Lower leg skin (tissue), 3 donors: ENCODE results near the gene RPAIN.

Experiments
- CTCF ChIP-seq, 3 donors: fragments of 450-650 bp; IDR thresholded peaks; one replicate each; pipeline ENCODE4 v1.5.1; 2016; ENCODE audit warnings: antibody characterized with exemption in 3 of 3, mild to moderate bottlenecking in 3 of 3, moderate library complexity in 2 of 3
- POLR2A ChIP-seq, 2 donors: fragments of 450-650 bp; IDR thresholded peaks; one replicate each; pipeline ENCODE4 v1.6.1; 2016 to 2017; ENCODE audit warnings: antibody characterized with exemption in 2 of 2, mild to moderate bottlenecking in 1 of 2, moderate library complexity in 1 of 2

GRCh38 chr17:5468075-5468473 lies 48.1 kb downstream of the RPAIN start:
- no peak for TF ChIP-seq POLR2A (IDR thresholded peaks at IDR 0.05)
- TF ChIP-seq CTCF (IDR thresholded peaks at IDR 0.05) = no peak
